ENCODE data around the gene SERAC1. TPM values are rescaled to one million over a fixed set of nuclear protein-coding genes. Genes with fewer than 3 reads are reported as not detected.
A peak's percentile ranks its signal among the peaks of the same experiment; 100 is the strongest.

The SERAC1 gene
- total RNA-seq, 6 experiments from 2014 or later, result 5.2 to 7.0 (median 6.1) TPM

DNA sequence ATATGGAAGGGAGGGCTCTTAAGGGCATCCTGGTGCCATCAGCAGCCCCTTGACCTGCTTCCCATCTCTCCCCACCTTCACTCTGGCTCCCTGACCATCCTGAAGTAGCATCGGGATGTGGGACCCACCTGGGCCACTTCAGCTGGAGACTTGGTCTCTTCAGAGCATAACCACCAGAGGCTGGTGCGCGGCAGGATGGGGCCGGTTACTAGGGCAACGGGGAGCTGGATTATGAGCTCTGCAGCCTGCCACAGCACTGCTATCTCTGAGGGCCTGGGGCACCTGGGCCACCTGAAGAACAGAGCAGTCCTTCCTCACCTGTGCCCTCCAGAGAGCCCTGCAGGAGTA, 106.7 kb downstream of the SERAC1 start:
- peaks cover 45% of the 10 kb centered on the region for H3K36me3 Mint-ChIP-seq (ENCODE audit: low read depth)
- DNase-seq, result no peak
- TF ChIP-seq, protein P1, sequence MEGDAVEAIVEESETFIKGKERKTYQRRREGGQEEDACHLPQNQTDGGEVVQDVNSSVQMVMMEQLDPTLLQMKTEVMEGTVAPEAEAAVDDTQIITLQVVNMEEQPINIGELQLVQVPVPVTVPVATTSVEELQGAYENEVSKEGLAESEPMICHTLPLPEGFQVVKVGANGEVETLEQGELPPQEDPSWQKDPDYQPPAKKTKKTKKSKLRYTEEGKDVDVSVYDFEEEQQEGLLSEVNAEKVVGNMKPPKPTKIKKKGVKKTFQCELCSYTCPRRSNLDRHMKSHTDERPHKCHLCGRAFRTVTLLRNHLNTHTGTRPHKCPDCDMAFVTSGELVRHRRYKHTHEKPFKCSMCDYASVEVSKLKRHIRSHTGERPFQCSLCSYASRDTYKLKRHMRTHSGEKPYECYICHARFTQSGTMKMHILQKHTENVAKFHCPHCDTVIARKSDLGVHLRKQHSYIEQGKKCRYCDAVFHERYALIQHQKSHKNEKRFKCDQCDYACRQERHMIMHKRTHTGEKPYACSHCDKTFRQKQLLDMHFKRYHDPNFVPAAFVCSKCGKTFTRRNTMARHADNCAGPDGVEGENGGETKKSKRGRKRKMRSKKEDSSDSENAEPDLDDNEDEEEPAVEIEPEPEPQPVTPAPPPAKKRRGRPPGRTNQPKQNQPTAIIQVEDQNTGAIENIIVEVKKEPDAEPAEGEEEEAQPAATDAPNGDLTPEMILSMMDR (IDR thresholded peaks at IDR 0.05), result no peak
- peaks cover 53% of the 10 kb centered on the region for H3K4me1 Mint-ChIP-seq (ENCODE audit: low read depth)
- no peaks in the 10 kb centered on the region; the same call in 1 of the 2 replicates for H3K27me3 Mint-ChIP-seq (ENCODE audit: insufficient read depth)
- peak overlapping the region; percentile 13; the same call in 1 of the 2 replicates for H3K4me3 Mint-ChIP-seq
- H3K27ac Mint-ChIP-seq, result peak overlapping the region; percentile 100
- H3K9me3 Mint-ChIP-seq, result no peaks in the 10 kb centered on the region

DNA sequence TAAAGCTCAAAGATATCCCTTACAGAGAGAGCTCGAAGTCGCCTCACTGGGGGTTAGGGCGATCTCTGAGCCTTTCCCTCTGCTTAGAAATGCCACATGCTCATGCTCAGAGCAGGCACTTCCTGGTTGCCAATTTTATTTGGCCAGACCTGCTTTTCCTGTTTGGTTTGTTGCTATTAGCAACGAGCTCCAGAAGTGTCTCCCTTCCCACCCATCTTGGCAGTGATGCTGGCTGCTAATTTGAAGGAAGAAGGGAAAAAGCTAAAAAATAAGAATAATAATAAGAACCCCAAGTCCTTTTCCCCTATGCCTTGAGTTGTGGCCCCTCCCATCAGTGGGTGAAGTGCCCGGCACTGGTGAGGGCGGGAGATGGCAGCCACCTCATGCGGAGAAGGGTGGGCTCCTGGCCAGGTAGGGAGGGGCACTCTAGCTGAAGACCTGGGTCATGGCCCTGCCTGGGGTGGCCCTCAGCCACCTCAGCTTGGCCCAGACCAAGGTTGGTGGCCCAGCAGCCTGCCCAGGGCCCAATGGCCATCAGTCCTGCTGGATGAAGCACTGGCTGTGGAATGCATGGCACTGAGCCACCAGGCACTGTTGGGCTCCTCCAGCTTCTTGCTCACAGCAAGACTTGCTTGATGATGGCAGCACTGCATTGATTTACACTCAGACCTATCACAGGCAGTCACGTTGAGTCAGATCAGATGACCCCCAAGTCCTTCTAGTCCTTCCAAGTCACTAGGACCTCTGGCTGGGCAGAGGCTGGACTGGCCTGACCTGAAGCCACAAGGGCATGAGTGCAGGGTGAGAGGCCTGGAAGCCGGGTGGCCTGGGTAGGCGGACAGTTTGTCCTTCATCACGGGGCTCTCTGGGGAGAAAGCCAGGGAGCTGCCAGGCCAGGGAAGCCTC, 107.4 kb downstream of the SERAC1 start:
- peak overlapping the region; percentile 100 for H3K27ac Mint-ChIP-seq
- H3K4me1 Mint-ChIP-seq (ENCODE audit: low read depth), result peaks cover 59% of the 10 kb centered on the region
- H3K36me3 Mint-ChIP-seq (ENCODE audit: low read depth), result peaks cover 42% of the 10 kb centered on the region
- H3K4me3 Mint-ChIP-seq, result peak overlapping the region; percentile 73
- H3K9me3 Mint-ChIP-seq, result no peaks in the 10 kb centered on the region
- peak; percentile 98 for DNase-seq
- TF ChIP-seq, protein P1 (IDR thresholded peaks at IDR 0.05), result no peak
- H3K27me3 Mint-ChIP-seq (ENCODE audit: insufficient read depth), result no peaks in the 10 kb centered on the region; the same call in 1 of the 2 replicates

Other genes with a start within 250 kb of the SERAC1 start
- gene SYNJ2, start 186.4 kb downstream of the SERAC1 start, total RNA-seq (2021; fragmentation: NEBNext Ultra II Directional; extraction: Animal tissue kit (Norgen Biotek cat#: 25700)), result 10 to 100 TPM; 31.8 to 46.4 (median 41.3) TPM
- gene GTF2H5, start 88 bp upstream of the SERAC1 start, total RNA-seq (2021; fragmentation: NEBNext Ultra II Directional; extraction: Animal tissue kit (Norgen Biotek cat#: 25700)), result 10 to 100 TPM; 34.9 to 46.3 (median 42.1) TPM
- 10 to 100 TPM; 48.4 to 55.2 (median 51.8) TPM for gene TULP4, start 144.2 kb upstream of the SERAC1 start, total RNA-seq (2021; fragmentation: NEBNext Ultra II Directional; extraction: Animal tissue kit (Norgen Biotek cat#: 25700))

Data from HFFc6 (cell line).